K562 (cell line): ENCODE results near the gene C1orf21. TPM values are rescaled to one million over a fixed set of nuclear protein-coding genes. Genes with fewer than 3 reads are reported as not detected.

Source experiments
- ATAC-seq: fragments of 200-7000 bp; cut with Tn5 transposase; 3 replicates; pipeline ENCODE4 v1.9.1; 2020; ENCODE audit warnings: moderate library complexity
- BruUV-seq: library from RNA; stranded (reverse); fragments of 400-500 nt; replicated peaks from 2 replicates; lab custom pipeline; 2021; lab: Mats Ljungman, UMichigan
- CTCF ChIA-PET: fragments of 300-600 bp; formaldehyde crosslinking; extraction: SDS; loops from one replicate; lab custom pipeline; 2021; ENCODE audit warnings: low intra/inter-chr PET ratio; lab: Yijun Ruan, JAX
- POLR2A ChIA-PET: fragments of 300-600, 350-650 bp; sonication (Branson Sonifier 250); formaldehyde crosslinking; extraction: SDS; loops from one replicate; lab custom pipeline; 2021; ENCODE audit warnings: antibody characterized with exemption, inconsistent platforms; lab: Yijun Ruan, JAX
- DNase-seq, 4 experiments: peaks; one replicate each; pipeline versions ENCODE4 v3.0.0 to v3.0.0-alpha.2; 2011 to 2018; ENCODE audit warnings: low spot score in 3 of 4, mixed read lengths in 3 of 4; ENCODE audit errors: extremely low read depth in 1 of 4
- FAIRE-seq: peaks from 2 replicates; lab custom pipeline; 2011; peaks lifted over from hg19 to GRCh38; lab: Jason Lieb, UNC
- H2AFZ ChIP-seq: 2 replicates; pipeline ENCODE4 v1.6.0; 2011; ENCODE audit warnings: low read depth, low read length, control low read depth, inconsistent platforms
- H3K27ac ChIP-seq: fragments of 200-600 bp; 3 replicates; pipeline ENCODE4 v1.8.0; 2011; ENCODE audit warnings: low read depth, mild to moderate bottlenecking, control low read depth, inconsistent platforms, low read length, moderate library complexity, mixed read lengths; ENCODE audit errors: extremely low read depth
- H3K27me3 ChIP-seq, 2 experiments: fragments of 300-600 bp in 1 of 2; 2 replicates in 1 of 2; 3 replicates in 1 of 2; pipeline versions ENCODE4 v1.6.0 to v1.8.0; 2011; ENCODE audit warnings: inconsistent platforms in 2 of 2, low read length in 2 of 2, mild to moderate bottlenecking in 1 of 2, mixed read lengths in 1 of 2, moderate library complexity in 1 of 2; ENCODE audit not compliant: control insufficient read depth in 2 of 2, insufficient read depth in 2 of 2
- H3K36me3 ChIP-seq: fragments of 300-600 bp; 3 replicates; pipeline ENCODE4 v1.8.0; 2011; ENCODE audit warnings: mild to moderate bottlenecking, low read length, inconsistent platforms; ENCODE audit not compliant: control insufficient read depth, insufficient read depth
- H3K4me1 ChIP-seq, 2 experiments: fragments of 200-600 bp in 1 of 2; replicated peaks in 1 of 2; 2 replicates in 1 of 2; 3 replicates in 1 of 2; pipeline versions ENCODE4 v1.5.1 to v1.8.0; 2011; ENCODE audit warnings: inconsistent platforms in 2 of 2, low read length in 2 of 2, mild to moderate bottlenecking in 1 of 2, mixed read lengths in 1 of 2, moderate library complexity in 1 of 2; ENCODE audit not compliant: control insufficient read depth in 2 of 2, insufficient read depth in 2 of 2
- H3K4me2 ChIP-seq: 2 replicates; pipeline ENCODE4 v1.6.1; 2011; ENCODE audit warnings: low read length, control low read depth, inconsistent platforms, mixed read lengths; ENCODE audit not compliant: insufficient read depth
- H3K4me3 ChIP-seq: fragments of 200-600 bp; sonication (generic), shearing (Covaris generic); 2 replicates; pipeline ENCODE4 v1.5.1; 2016; ENCODE audit warnings: control low read depth, inconsistent platforms
- H3K79me2 ChIP-seq: fragments of 200-600 bp; 3 replicates; pipeline ENCODE4 v1.8.0; 2011; ENCODE audit warnings: low read length, inconsistent platforms; ENCODE audit not compliant: control insufficient read depth, insufficient read depth
- H3K9ac ChIP-seq, 2 experiments: 2 replicates each; pipeline versions ENCODE4 v1.6.0 to v1.6.1; 2011; ENCODE audit warnings: low read depth in 2 of 2, low read length in 2 of 2, control low read depth in 1 of 2, inconsistent platforms in 1 of 2, mild to moderate bottlenecking in 1 of 2, mixed read lengths in 1 of 2; ENCODE audit not compliant: insufficient read depth in 1 of 2
- H3K9me1 ChIP-seq: one replicate; pipeline ENCODE4 v1.6.0; 2011; ENCODE audit warnings: inconsistent platforms, mild to moderate bottlenecking, low read length, moderate library complexity; ENCODE audit not compliant: control insufficient read depth, insufficient read depth
- H3K9me3 ChIP-seq: replicated peaks from 2 replicates; pipeline ENCODE4 v1.5.1; 2011; ENCODE audit warnings: low read depth, low read length, inconsistent platforms; ENCODE audit not compliant: control insufficient read depth, insufficient read depth
- H4K20me1 ChIP-seq: replicated peaks from 2 replicates; pipeline ENCODE4 v1.6.1; 2011; ENCODE audit warnings: low read length, inconsistent platforms, mixed read lengths; ENCODE audit not compliant: control insufficient read depth, insufficient read depth
- CBFA2T3 ChIP-seq: fragments of 450-650 bp; IDR thresholded peaks from 2 replicates; pipeline ENCODE4 v1.6.1; 2017
- CCAR2 ChIP-seq: fragments of 200-400 bp; formaldehyde crosslinking; IDR thresholded peaks from 2 replicates; pipeline ENCODE4 v1.6.1; 2017; ENCODE audit warnings: mild to moderate bottlenecking, low read depth, low read length
- CTBP1 ChIP-seq: fragments of 450-650 bp; IDR thresholded peaks from 2 replicates; pipeline ENCODE4 v1.6.1; 2016; ENCODE audit warnings: borderline replicate concordance
- GABPB1 ChIP-seq: sonication (generic); formaldehyde crosslinking; IDR thresholded peaks from 2 replicates; pipeline ENCODE4 v1.8.0; 2022; ENCODE audit warnings: mild to moderate bottlenecking, missing genetic modification reagents
- MBD1 ChIP-seq: fragments of 250-450 bp; sonication (Bioruptor Pico); IDR thresholded peaks from 2 replicates; pipeline ENCODE4 v1.8.0; 2022; ENCODE audit warnings: inconsistent platforms
- MCM2 ChIP-seq: fragments of 450-650 bp; IDR thresholded peaks from 2 replicates; pipeline ENCODE4 v1.6.1; 2017; ENCODE audit warnings: low read depth, mild to moderate bottlenecking
- MECOM ChIP-seq: fragments of 250-450 bp; sonication (Bioruptor Pico); IDR thresholded peaks from 2 replicates; pipeline ENCODE4 v1.8.0; 2022; ENCODE audit warnings: inconsistent platforms
- NR1H2 ChIP-seq: sonication (generic); formaldehyde crosslinking; IDR thresholded peaks from 2 replicates; pipeline ENCODE4 v1.4.0; 2020; ENCODE audit warnings: mild to moderate bottlenecking, missing genetic modification reagents
- THAP12 ChIP-seq: fragments of 250-450 bp; sonication (Bioruptor Pico); IDR thresholded peaks from 2 replicates; pipeline ENCODE4 v1.9.0; 2021; ENCODE audit warnings: mild to moderate bottlenecking, inconsistent platforms
- ZNF41 ChIP-seq: fragments of 250-450 bp; sonication (Bioruptor Pico); conservative IDR thresholded peaks from 2 replicates; pipeline ENCODE4 v1.4.0; 2020; ENCODE audit warnings: mild to moderate bottlenecking
- WGBS: fragments of 100-300 bp; shearing (Covaris generic); methylation state at CpG from one replicate; pipeline ENCODE4 v1.1.6; 2016; ENCODE audit warnings: low coverage, mixed read lengths; ENCODE audit not compliant: insufficient coverage; ENCODE audit errors: missing lambda C conversion rate; 5-methylcytosine and 5-hydroxymethylcytosine counted together
- in situ Hi-C: fragments of 300-500 bp; cut with MboI; formaldehyde crosslinking; loops from 4 replicates; pipeline ENCODE4 v1.15.0; 2018; ENCODE audit warnings: inconsistent platforms, mixed read lengths
- intact Hi-C: fragments of 100-400 bp; cut with micrococcal nuclease; formaldehyde crosslinking; loops from 2 replicates; pipeline ENCODE4 v1.14.2; 2022
- polyA plus RNA-seq, 8 experiments: library from polyadenylated mRNA; depleted of rRNA in 4 of 8; stranded (reverse) in 5 of 8; unstranded in 3 of 8; fragments of >200 nt; fragmentation: Nextera tagmentation in 2 of 8; fragmentation: Illumina TruSeq in 1 of 8; extraction: Ambion mirVana in 2 of 8; extraction: Trizol in 1 of 8; gene quantifications; 2 replicates each; pipeline versions ENCODE4 v1.2.1 to v1.2.3, GENCODE V29; 2011 to 2014; ENCODE audit warnings: inconsistent platforms in 1 of 8, missing spikeins in 1 of 8
- total RNA-seq, 7 experiments: library from RNA; depleted of rRNA in 6 of 7; stranded (reverse); fragments of >200 nt in 6 of 7; fragmentation: Illumina TruSeq in 2 of 7; extraction: Trizol in 2 of 7; gene quantifications; 2 replicates each; pipeline versions ENCODE4 v1.2.1 to v1.2.3, GENCODE V29; 2011 to 2021; ENCODE audit warnings: low replicate concordance in 1 of 7

C1orf21 gene
- total and polyA plus RNA-seq, 9 of the 15 experiments (the other 6 are each of a cell fraction or from before 2014, with no cell fraction given) = under 0.01 to 0.31 (median 0.07) TPM

GRCh38 chr1:184489908-184490307, 103.1 kb downstream of the C1orf21 start:
- BruUV-seq = no TSS peak
- peak; percentile 42 for FAIRE-seq
- no peak for ATAC-seq
- Histone ChIP-seq H3K9ac (no peak overlapping the region), H3K4me3 (no peak overlapping the region), H3K36me3 (no peaks in the 10 kb centered on the region), H2AFZ (no peak overlapping the region), H4K20me1 (no peaks in the 10 kb centered on the region), H3K79me2 (no peaks in the 10 kb centered on the region), H3K27ac (no peak overlapping the region), H3K9me3 (no peaks in the 10 kb centered on the region), H3K9me1 (no peaks in the 10 kb centered on the region), H3K4me1 (no peaks in the 10 kb centered on the region), H3K4me2 (no peak overlapping the region), H3K27me3 (no peaks in the 10 kb centered on the region)
- TF ChIP-seq ZNF41 (CRISPR knock-in tag) = no peak
- TF ChIP-seq CTBP1 = no peak
- TF ChIP-seq MBD1 = no peak
- no peak for TF ChIP-seq CBFA2T3
- TF ChIP-seq MCM2 = no peak
- TF ChIP-seq GABPB1 (CRISPR knock-in tag) = no peak
- no peak for TF ChIP-seq THAP12 (CRISPR knock-in tag)
- TF ChIP-seq NR1H2 (CRISPR knock-in tag) = no peak
- no peak for TF ChIP-seq CCAR2
- no peak for TF ChIP-seq MECOM
- POLR2A ChIA-PET = no interaction called here
- no peak for DNase-seq
- whole genome bisulfite sequencing = 0% methylated on average over 3 of the region's 3 CpGs
- CTCF ChIA-PET = no interaction called here
- in situ Hi-C loops = no loop called here
- intact Hi-C loops = no loop called here
